Mesothelial cell of epicardium (in vitro differentiated cells): Measurements from ENCODE around the gene BRI3. TPM values are rescaled to one million over a fixed set of nuclear protein-coding genes. Genes with fewer than 3 reads are reported as not detected.

Experiments used
- DNase-seq, 2 experiments: peaks; one replicate each; pipeline ENCODE4 v3.0.0; 2021; ENCODE audit warnings: low spot score in 2 of 2; ENCODE audit not compliant: unreplicated experiment in 2 of 2
- H3K27ac Mint-ChIP-seq: 2 replicates; pipeline ENCODE4 v1.8.0; 2021; ENCODE audit warnings: mixed read lengths
- H3K27me3 Mint-ChIP-seq: 2 replicates; pipeline ENCODE4 v1.8.0; 2021; ENCODE audit warnings: low read depth, mixed read lengths
- H3K36me3 Mint-ChIP-seq: 2 replicates; pipeline ENCODE4 v1.8.0; 2021; ENCODE audit warnings: mixed read lengths
- H3K4me1 Mint-ChIP-seq: 2 replicates; pipeline ENCODE4 v1.8.0; 2021; ENCODE audit warnings: mixed read lengths
- H3K4me3 Mint-ChIP-seq: 2 replicates; pipeline ENCODE4 v1.8.0; 2021; ENCODE audit warnings: mild to moderate bottlenecking, moderate library complexity, mixed read lengths
- H3K9me3 Mint-ChIP-seq: 2 replicates; pipeline ENCODE4 v1.8.0; 2021; ENCODE audit warnings: mixed read lengths
- total RNA-seq: library from RNA; stranded (reverse); gene quantifications from 3 replicates; pipeline ENCODE4 v1.2.1, GENCODE V29; 2021
- TF ChIP-seq, protein P1 (sequence below): fragments of 200-600 bp; sonication (generic); IDR thresholded peaks from one replicate; pipeline ENCODE4 v1.5.0; 2021; ENCODE audit warnings: antibody characterized with exemption; ENCODE audit not compliant: unreplicated experiment

BRI3 gene
- total RNA-seq, 1 donor from 2014 or later = 113 TPM

DNA sequence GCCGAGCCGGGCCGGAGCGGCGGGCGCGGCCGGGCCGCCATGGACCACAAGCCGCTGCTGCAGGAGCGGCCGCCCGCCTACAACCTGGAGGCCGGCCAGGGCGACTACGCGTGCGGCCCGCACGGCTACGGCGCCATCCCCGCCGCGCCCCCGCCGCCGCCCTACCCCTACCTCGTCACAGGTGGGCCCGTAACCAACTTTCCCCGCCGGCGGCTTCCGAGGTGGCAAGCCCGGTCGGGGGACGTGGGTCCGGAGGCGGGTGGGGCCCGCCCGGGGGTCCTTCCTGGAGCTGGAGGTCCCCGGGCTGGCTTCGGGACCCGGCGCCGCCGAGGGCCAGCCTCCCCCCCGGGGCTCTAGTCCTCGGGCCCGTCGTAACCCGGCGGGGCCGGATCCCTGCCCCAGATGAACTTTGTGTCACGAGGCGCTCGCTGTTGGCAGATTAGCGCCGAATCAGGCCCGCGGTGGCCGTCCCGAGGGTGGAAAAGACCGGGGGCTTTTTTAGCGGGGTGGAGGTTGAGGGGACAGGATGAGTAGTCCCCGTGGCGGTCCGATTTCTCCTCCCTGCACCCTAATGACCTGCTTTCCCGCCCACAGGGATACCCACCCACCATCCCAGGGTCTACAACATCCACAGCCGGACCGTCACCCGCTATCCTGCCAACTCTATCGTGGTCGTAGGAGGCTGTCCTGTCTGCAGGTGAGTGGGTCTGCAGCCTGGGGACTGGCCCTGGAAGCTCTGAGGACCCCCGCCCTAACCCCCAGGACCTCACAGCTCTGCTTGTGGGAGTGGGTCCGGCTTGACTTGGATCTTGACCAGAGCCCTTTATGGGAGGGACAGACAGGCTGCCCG, 496 bp downstream of the BRI3 start:
- DNase-seq = no peak
- Mint-ChIP-seq H3K4me1 (peaks cover 41% of the 10 kb centered on the region), H3K27me3 (no peaks in the 10 kb centered on the region), H3K9me3 (no peaks in the 10 kb centered on the region), H3K36me3 (peaks cover 3% of the 10 kb centered on the region), H3K4me3 (peak overlapping the region; percentile 91), H3K27ac (peak overlapping the region; percentile 93)
- TF ChIP-seq, protein P1, sequence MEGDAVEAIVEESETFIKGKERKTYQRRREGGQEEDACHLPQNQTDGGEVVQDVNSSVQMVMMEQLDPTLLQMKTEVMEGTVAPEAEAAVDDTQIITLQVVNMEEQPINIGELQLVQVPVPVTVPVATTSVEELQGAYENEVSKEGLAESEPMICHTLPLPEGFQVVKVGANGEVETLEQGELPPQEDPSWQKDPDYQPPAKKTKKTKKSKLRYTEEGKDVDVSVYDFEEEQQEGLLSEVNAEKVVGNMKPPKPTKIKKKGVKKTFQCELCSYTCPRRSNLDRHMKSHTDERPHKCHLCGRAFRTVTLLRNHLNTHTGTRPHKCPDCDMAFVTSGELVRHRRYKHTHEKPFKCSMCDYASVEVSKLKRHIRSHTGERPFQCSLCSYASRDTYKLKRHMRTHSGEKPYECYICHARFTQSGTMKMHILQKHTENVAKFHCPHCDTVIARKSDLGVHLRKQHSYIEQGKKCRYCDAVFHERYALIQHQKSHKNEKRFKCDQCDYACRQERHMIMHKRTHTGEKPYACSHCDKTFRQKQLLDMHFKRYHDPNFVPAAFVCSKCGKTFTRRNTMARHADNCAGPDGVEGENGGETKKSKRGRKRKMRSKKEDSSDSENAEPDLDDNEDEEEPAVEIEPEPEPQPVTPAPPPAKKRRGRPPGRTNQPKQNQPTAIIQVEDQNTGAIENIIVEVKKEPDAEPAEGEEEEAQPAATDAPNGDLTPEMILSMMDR = no peak

DNA sequence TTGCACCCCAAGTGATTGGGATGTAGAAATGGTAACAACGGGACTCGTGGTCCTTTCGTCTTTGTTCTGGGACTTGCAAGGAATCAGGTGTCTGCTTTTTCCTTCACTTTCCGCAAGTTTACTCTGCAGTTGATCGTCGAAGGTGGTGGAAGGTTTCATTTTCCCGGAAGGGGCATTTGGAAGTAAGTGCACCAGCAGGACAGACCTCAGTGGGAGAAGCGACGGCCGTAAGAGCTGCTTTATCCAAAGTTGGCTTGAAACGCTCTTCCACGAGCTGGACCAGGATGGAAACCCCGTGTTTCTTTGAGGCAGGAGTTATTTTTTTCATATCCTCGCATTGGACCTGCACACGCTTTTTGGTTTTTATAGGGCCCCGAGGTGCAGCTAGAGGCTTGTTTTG, 1.2 kb downstream of the BRI3 start:
- Mint-ChIP-seq H3K4me3 (peak overlapping the region; percentile 91), H3K27ac (peak overlapping the region; percentile 93), H3K4me1 (peaks cover 41% of the 10 kb centered on the region), H3K36me3 (peaks cover 3% of the 10 kb centered on the region), H3K27me3 (no peaks in the 10 kb centered on the region), H3K9me3 (no peaks in the 10 kb centered on the region)
- TF ChIP-seq, protein P1 = no peak
- DNase-seq = no peak

DNA sequence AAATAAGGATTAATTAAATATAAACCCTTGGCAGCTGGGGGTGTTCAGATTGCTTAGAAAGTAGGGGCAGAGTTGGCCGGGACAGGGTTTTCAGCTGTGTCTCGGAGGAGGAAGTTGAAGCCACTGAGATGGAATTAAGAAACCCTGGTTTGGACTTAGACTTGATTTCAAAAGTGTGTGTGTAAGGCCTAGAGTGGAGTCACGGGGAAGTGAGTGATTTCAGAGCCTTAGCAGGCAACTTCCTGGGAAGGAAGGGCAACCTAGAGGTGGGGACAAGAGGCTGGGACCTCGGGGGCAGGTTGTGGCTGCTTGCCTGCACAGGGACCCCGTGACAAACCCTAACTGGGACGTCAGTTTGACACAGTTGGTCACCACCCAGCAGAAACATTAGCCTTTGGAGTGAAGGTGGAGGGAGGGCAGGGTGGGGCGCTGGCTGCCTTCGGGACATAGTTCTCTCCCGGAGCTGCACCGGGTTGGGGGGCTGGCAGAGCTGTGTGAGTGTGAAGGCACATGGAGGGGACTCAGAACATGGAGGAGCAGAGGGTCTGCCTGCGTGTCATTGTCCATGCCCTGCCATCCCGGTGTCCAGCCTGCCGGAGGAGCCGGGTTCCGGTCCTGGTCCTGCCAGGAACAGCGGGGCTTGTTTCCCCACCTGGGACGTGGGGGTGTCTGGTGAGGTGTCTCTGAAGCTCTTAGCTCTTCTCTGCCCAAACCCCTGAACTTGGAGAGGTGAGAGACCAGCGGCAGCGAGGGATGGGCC, 1.8 kb downstream of the BRI3 start:
- TF ChIP-seq, protein P1 = no peak
- Mint-ChIP-seq H3K4me3 (peak overlapping the region; percentile 91), H3K4me1 (peaks cover 41% of the 10 kb centered on the region), H3K27me3 (no peaks in the 10 kb centered on the region), H3K36me3 (peaks cover 3% of the 10 kb centered on the region), H3K27ac (peak overlapping the region; percentile 57), H3K9me3 (no peaks in the 10 kb centered on the region)
- no peak for DNase-seq

DNA sequence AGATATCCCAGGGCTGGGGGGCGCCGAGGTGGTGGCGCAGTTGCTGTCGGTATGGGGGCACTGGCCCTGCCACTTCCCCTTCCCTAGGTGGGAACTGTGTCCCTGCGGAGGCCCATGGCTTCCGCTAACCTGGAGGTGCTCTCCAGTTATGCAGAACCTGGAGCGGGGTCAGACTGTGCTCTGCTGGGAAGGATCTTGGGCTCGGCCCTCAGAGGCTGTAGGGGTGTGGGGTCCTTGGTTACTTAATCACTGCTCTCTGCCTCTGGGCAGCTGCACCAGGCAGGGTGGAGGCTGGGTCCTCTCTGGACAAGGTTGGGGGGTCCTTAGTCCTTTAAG, 2.4 kb downstream of the BRI3 start:
- Mint-ChIP-seq H3K27ac (no peak overlapping the region), H3K36me3 (peaks cover 5% of the 10 kb centered on the region), H3K4me3 (peak overlapping the region; percentile 91), H3K9me3 (no peaks in the 10 kb centered on the region), H3K4me1 (peaks cover 41% of the 10 kb centered on the region), H3K27me3 (no peaks in the 10 kb centered on the region)
- TF ChIP-seq, protein P1 = no peak
- DNase-seq = no peak

DNA sequence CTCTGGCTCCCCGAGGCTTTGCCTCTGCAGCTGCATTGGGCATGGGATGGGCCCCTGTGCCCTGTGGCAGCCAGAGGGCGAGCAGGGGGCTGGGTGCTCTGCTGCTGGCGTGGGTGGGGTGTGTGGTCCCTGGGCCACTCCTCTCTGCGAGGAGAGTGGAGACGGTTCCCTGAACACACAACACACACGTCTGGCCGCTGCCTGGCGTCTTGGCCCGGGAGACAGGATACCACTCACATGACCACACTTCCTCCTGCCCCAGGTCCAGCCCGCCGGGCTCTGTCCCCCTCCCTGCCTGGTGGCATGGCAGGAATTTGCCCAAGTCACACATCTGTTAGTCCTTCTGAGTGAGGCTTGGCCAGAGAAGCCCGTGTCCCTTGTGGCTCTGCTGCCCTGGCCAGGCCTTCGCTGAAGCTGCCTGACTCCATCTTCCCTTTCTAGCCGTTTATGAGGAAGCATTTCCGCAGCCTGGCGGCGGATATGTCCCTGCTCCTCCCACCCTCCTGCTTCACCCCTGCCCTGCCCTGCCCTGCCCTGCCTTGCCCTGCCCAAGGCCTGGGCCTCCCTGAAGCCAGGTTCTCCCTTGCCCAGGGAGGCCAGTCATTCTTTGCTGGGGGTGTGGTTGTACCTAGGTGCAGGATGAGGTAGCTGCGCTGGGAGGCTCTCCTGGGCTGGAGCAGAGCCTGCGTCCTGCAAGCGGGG, 3.0 kb downstream of the BRI3 start:
- no peak for DNase-seq
- Mint-ChIP-seq H3K27ac (no peak overlapping the region), H3K27me3 (no peaks in the 10 kb centered on the region), H3K9me3 (no peaks in the 10 kb centered on the region), H3K4me1 (peaks cover 41% of the 10 kb centered on the region), H3K4me3 (peak overlapping the region; percentile 91), H3K36me3 (peaks cover 5% of the 10 kb centered on the region)
- TF ChIP-seq, protein P1 = no peak
